Body of pancreas (tissue), 4 donors: ENCODE results near the gene ARHGAP44. TPM values are rescaled to one million over a fixed set of nuclear protein-coding genes. Genes with fewer than 3 reads are reported as not detected.

ENCODE experiments used
- ATAC-seq: fragments of 150-250 bp; one replicate; pipeline ENCODE4 v1.9.1; 2016
- DNase-seq, 4 donors: peaks; one replicate each; pipeline ENCODE4 v3.0.0-alpha.2; 2019
- H3K27ac ChIP-seq, 4 donors: fragments of 200-600 bp; sonication (generic); 1 replicate in 3 of 4; 2 replicates in 1 of 4; pipeline versions ENCODE4 v1.5.1 to v1.6.1; 2016 to 2019; ENCODE audit warnings: mild to moderate bottlenecking in 1 of 4, mixed read lengths in 1 of 4, moderate library complexity in 1 of 4
- H3K27me3 ChIP-seq, 2 donors: fragments of 200-600 bp; sonication (generic); one replicate each; pipeline ENCODE4 v1.6.0; 2016; ENCODE audit warnings: mild to moderate bottlenecking in 1 of 2
- H3K36me3 ChIP-seq, 2 donors: fragments of 200-600 bp; sonication (generic); replicated peaks in 1 of 2; 2 replicates each; pipeline ENCODE4 v1.5.1; 2016; ENCODE audit warnings: low read depth in 2 of 2; ENCODE audit not compliant: insufficient read depth in 1 of 2
- H3K4me1 ChIP-seq: fragments of 200-600 bp; sonication (generic); one replicate; pipeline ENCODE4 v1.6.0; 2016
- H3K4me3 ChIP-seq, 2 donors: fragments of 200-600 bp; sonication (generic); 1 replicate in 1 of 2; 2 replicates in 1 of 2; pipeline ENCODE4 v1.5.1; 2016 to 2019
- H3K9me3 ChIP-seq, 3 donors: fragments of 200-600 bp; sonication (generic); 1 replicate in 2 of 3; 2 replicates in 1 of 3; pipeline ENCODE4 v1.5.1; 2016
- CTCF ChIP-seq, 7 experiments: fragments of 450-650 bp in 4 of 7; fragments of 200-600 bp in 3 of 7; sonication (generic) in 3 of 7; IDR thresholded peaks; one replicate each; pipeline ENCODE4 v1.5.1; 2016 to 2019; ENCODE audit warnings: antibody characterized with exemption in 7 of 7
- POLR2A ChIP-seq, 3 donors: fragments of 450-650 bp; IDR thresholded peaks; one replicate each; pipeline ENCODE4 v1.6.1; 2016; ENCODE audit warnings: antibody characterized with exemption in 3 of 3, mild to moderate bottlenecking in 2 of 3
- WGBS, 2 donors: methylation state at CpG; one replicate each; pipeline ENCODE4 v1.1.5; 2017; 5-methylcytosine and 5-hydroxymethylcytosine counted together
- intact Hi-C: fragments of 100-400 bp; cut with DNase I; formaldehyde crosslinking; loops from one replicate; pipeline ENCODE4 v1.15.1; 2023
- total RNA-seq, 2 donors: library from RNA; depleted of rRNA; stranded (reverse); fragments of >200 nt; gene quantifications; one replicate each; pipeline ENCODE4 v1.1.0, GENCODE V29; 2016

The ARHGAP44 gene
- total RNA-seq, 2 donors from 2014 or later, result 5.7 to 6.3 TPM

DNA sequence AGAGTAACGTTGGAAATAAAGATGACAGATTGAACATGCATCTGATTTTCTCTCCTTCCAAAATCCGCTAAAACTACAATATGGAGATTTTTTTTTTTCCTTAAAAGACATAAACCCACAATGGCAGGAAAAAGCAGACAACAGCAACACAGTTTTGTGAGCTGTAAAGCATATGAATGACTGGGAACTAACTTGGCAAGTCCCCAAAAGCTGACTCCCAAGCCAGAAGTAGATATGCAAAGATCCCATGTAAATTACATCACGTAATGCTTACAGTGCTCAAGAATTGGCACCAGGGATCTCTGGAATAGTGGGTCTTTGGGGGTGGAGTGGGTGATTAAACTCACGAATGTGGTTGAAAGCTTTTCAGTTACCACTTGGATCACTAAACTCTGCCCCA lies 121.9 kb downstream of the ARHGAP44 start:
- WGBS, 2 donors, result 61 to 77% methylated on average over 4 of the region's 4 CpGs
- Histone ChIP-seq H3K27me3 (no peaks in the 10 kb centered on the region), H3K36me3 (no peaks in the 10 kb centered on the region), H3K4me1 (no peaks in the 10 kb centered on the region), H3K9me3 (no peaks in the 10 kb centered on the region), H3K4me3 (no peak overlapping the region), H3K27ac (no peak overlapping the region)
- ATAC-seq (no peak), DNase-seq (no peak)
- TF ChIP-seq CTCF (IDR thresholded peaks at IDR 0.05) (no peak), POLR2A (IDR thresholded peaks at IDR 0.05) (no peak)
- intact Hi-C loops, result no loop called here

GRCh38 chr17:12917399-12917798 lies 128.1 kb downstream of the ARHGAP44 start:
- Histone ChIP-seq H3K36me3 (no peaks in the 10 kb centered on the region), H3K27me3 (no peaks in the 10 kb centered on the region), H3K4me3 (no peak overlapping the region), H3K9me3 (no peaks in the 10 kb centered on the region), H3K27ac (no peak overlapping the region), H3K4me1 (no peaks in the 10 kb centered on the region)
- WGBS, 2 donors, result 84% methylated on average over 7 of the region's 7 CpGs
- intact Hi-C loops, result no loop called here
- TF ChIP-seq POLR2A (IDR thresholded peaks at IDR 0.05), result no peak
- no peak for TF ChIP-seq CTCF (IDR thresholded peaks at IDR 0.05)
- DNase-seq (no peak), ATAC-seq (no peak)

DNA sequence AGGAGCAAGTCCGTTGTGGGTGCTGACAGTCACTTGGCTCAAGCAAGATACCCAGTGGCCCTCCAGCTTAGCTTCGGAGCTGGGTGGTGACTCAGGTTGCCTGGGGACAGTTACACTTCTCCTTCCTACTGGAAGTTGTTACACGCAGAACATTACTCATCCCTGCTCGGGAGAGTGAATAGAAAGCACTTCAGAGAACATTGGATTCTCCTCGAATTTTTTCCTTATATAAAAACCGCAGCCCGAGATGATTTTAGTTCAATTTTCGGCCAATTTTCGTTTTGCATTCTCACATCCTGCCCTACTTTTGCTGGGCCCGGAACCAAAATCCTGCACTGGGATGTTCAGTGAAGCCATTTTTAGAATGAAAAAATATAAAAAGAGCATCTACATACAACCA lies 128.8 kb downstream of the ARHGAP44 start:
- ATAC-seq (no peak), DNase-seq (no peak)
- Histone ChIP-seq H3K27me3 (no peaks in the 10 kb centered on the region), H3K36me3 (no peaks in the 10 kb centered on the region), H3K9me3 (no peaks in the 10 kb centered on the region), H3K4me3 (no peak overlapping the region), H3K27ac (no peak overlapping the region), H3K4me1 (no peaks in the 10 kb centered on the region)
- TF ChIP-seq CTCF (IDR thresholded peaks at IDR 0.05) (no peak), POLR2A (IDR thresholded peaks at IDR 0.05) (no peak)
- 87 to 90% methylated on average over 10 of the region's 10 CpGs for WGBS, 2 donors
- intact Hi-C loops, result no loop called here

GRCh38 chr17:12922120-12922519 lies 132.8 kb downstream of the ARHGAP44 start:
- WGBS, 2 donors, result 85 to 87% methylated on average over 4 of the region's 4 CpGs
- Histone ChIP-seq H3K36me3 (no peaks in the 10 kb centered on the region), H3K4me1 (no peaks in the 10 kb centered on the region), H3K4me3 (no peak overlapping the region), H3K27ac (no peak overlapping the region), H3K27me3 (no peaks in the 10 kb centered on the region), H3K9me3 (no peaks in the 10 kb centered on the region)
- intact Hi-C loops, result no loop called here
- no peak for ATAC-seq
- no peak for TF ChIP-seq POLR2A (IDR thresholded peaks at IDR 0.05)
- no peak for TF ChIP-seq CTCF (IDR thresholded peaks at IDR 0.05)
- no peak for DNase-seq

DNA sequence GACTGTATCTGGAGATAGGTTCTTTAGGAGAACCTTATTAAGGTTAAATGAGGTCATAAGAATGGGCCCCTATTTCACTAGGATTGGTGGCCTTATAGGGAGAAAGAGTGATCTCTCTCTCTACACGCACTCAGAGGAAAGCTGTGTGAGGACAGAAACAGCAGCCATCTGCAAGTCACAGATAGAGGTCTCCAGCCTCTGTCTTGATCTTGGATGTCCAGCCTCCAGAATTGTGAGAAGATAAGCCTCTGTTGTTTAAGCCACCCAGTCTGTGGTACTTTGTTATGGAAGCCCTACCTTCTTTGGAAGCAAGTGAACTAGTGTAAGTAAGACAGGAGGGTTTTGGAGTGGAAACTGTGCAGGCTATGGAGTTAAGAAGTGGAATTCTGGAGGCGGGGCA lies 135.3 kb downstream of the ARHGAP44 start:
- TF ChIP-seq CTCF (IDR thresholded peaks at IDR 0.05), result no peak
- TF ChIP-seq POLR2A (IDR thresholded peaks at IDR 0.05), result no peak

More for the DNA sequence above, 135.3 kb downstream of the ARHGAP44 start:
- Histone ChIP-seq H3K4me1 (no peaks in the 10 kb centered on the region), H3K27ac (no peak overlapping the region), H3K27me3 (no peaks in the 10 kb centered on the region), H3K36me3 (no peaks in the 10 kb centered on the region), H3K9me3 (no peaks in the 10 kb centered on the region), H3K4me3 (no peak overlapping the region)
- WGBS, 2 donors, result 87 to 94% methylated on average over 2 of the region's 2 CpGs
- DNase-seq (no peak), ATAC-seq (no peak)
- intact Hi-C loops, result no loop called here
